GDM1 (cell line): ENCODE data around the gene TIGIT.
"Not testable (repeated sequence)": the region's sequence is repeated elsewhere in the genome, so short reads cannot be mapped to it uniquely, and the experiment has no call there.

Source experiments
- DNase-seq: peaks from one replicate; lab custom pipeline; 2025; lab: John Stamatoyannopoulos, UW

TIGIT gene

DNA sequence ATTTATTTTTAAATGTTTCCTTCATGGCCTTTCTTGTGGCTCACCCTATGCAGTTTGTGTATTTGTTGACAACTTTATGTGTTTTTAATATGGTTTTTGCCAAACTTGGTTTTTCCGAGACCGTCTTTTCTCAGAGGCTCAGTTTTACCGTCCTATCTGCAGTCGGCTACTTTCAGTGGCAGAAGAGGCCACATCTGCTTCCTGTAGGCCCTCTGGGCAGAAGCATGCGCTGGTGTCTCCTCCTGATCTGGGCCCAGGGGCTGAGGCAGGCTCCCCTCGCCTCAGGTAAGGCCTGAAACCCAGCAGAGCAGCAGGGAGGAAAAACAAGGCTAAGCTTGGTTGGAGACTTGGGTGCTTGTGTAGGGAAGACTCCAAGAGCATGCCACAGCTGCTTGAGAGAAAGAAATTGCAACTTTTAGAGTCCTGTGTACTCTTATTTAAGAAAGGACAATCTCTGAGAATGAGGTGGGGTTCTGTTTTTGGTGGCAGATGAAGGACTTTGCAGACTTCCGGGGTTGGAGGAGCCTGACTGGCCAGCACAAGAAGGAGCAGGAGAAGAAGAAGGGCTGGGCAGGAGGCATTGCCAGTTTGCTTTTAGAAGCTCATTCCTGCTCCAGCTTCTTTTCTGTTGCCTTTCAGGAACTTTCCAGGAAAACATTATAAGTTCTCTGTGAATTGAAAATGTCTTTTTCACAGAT is at the start of gene TIGIT:
TIGIT (plus strand) TSS at position 191 of the 698 bp plus-strand sequence; CDS start at position 225, 34 bp downstream.
- no peak for DNase-seq

DNA sequence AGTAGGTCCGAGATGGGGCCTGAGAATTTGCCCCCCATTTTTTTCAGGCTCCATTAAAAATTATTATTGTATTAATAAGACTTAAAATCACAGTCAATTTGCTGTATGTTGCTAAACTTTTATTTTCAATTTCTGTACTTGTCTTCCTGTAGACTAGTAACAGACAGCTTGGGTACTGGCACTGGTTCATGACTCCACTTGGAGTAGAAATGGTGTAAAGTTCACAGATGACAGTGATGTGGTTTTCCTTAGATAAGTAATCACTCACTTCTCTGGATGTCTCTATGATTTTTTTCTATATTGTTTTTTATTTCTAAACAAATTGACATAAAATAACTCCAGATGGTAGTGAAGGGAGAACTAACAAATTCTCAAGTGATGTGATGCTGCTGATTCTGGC is 40.9 kb upstream of the TIGIT start:
- no peak for DNase-seq

DNA sequence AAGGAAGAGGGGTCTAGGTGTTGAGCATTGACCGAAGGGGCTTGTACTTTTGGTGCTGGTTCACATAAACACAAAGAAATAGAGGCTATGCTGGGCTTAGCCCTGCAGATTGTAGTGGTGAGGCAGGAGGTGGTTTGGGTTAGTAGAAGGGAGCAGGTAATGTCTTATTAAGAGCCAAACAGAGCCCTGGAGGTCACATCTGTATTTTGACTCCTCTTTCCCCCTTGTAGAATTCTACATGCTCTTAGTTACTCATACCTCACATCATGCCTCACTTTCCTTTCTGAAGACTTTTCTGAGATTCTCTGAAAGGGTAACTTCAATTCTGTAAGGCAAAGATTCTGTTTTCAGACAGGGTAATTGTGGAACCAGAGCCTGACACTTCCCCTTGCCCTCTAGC is 40.3 kb upstream of the TIGIT start:
- DNase-seq, result no peak

DNA sequence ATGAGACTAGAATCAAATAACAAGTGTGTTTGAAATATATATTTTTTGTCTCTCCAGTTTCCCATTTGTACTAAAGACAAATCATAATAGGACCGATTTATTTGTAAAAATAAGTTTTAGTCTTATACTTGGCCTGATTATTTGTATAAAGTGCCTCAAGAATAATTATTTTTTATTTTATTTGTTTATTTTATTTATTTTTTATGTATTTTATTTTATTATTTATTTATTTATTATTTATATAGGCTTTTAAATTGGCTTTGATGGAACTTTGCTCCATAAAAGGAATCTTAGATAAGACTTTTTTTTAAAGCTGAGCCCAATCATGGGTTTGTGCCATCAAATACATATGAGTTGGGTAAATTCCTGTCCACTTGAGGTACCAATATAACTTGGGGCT is 34.3 kb upstream of the TIGIT start:
- DNase-seq, result no peak

DNA sequence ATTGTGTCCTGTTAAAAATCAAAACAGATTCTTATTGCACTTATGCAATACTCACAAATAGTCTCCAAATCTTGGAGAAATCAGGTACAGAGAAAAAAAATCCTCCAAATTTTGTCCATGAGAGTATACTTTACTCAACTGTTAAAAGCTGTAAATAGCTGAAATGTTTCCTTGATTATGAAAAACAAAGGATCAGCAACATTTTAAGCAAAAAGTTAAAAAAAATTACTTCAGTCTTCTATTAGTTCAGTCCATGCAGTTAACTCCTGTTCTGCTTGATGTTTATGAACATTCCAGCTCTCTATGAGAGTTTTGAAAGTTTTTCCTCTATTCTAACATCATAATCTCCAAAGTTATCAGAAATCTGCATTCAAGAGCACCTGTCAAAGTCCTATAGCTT is 33.7 kb upstream of the TIGIT start:
- no peak for DNase-seq

DNA sequence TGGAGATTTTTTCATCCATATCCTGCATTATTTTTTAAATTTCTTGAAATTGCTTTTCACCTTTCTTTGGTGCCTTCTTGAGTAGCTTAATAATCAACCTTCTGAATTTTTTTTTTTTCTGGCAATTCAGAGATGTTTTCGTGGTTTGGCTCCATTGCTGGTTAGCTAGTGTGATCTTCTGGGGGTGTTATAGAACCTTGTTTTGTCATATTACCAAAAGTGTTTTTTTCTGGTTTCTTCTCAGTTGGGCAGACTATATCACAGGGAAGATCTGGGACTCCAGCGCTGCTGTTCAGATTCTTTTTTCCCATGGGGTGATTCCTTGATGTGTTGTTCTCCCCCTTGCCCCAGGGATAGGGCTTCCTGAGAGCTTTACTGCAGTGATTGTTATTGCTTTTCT is 23.8 kb upstream of the TIGIT start:
- DNase-seq, result no peak

DNA sequence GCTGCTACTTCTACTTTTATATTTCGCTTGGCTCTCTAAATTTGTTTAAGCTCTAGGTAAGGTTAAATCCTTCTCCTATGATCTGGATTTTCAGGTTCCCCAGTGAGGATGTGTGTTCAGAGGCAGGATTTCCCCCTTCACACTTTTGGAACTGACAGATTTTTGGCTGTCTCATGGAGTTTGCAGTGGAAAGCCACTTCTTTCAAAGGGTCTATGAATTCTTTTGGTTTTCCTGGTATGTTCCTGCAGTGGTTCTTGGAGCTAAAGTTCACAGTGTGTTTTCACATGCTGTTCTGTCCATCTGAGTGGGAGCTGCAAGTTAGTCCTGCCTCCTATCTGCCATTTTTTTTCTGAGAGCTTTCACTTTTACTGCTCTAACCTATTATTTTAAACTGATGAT is 21.6 kb upstream of the TIGIT start:
- no peak for DNase-seq

DNA sequence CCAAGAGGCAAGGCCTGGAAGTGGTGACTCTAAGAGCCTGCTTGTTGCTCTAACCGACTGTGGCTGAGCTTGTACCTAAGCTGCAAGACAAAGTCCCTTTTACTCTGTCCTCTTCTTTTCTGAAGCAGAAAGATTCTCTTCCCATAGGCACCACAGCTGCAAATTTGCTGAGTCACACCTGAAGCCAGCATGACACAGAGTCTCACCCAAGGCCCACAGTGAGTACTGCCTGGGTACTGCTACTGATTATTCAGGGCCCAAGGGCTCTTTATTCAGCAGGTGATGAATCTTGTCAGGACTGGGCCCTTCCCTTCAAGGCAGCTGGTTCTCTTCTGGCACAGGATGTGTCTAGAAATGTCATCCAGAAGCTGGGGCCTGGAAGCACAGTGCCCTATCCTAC is 18.9 kb upstream of the TIGIT start:
- DNase-seq, result no peak

DNA sequence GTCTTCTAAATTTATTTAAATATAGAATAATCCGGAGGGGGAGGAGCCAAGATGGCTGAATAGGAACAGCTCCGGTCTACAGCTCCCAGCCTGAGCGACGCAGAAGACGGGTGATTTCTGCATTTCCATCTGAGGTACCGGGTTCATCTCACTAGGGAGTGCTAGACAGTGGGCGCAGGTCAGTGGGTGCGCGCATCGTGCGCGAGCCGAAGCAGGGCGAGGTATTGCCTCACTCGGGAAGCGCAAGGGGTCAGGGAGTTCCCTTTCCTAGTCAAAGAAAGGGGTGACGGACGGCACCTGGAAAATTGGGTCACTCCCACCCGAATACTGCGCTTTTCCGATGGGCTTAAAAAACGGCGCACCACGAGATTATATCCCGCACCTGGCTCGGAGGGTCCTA is 17.0 kb upstream of the TIGIT start:
- not testable (repeated sequence) for DNase-seq

DNA sequence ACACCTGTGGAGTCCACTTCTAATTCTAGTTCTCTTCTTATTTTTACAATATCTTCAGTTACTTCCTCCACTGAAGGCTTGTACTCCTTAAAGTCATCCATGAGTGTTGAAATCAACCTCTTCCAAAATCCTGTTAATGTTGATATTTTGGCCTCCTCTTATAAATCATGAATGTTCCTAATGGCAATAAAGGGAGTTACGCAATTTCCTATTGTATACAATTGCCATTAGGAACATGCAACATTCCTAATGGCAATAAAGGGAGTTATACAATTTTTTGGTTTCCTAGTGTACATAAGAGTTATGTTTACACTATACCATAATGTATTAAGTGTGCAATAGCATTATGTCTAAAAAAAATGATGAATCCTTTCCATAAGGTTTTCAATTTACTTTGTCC is 9.2 kb upstream of the TIGIT start:
- DNase-seq, result no peak

DNA sequence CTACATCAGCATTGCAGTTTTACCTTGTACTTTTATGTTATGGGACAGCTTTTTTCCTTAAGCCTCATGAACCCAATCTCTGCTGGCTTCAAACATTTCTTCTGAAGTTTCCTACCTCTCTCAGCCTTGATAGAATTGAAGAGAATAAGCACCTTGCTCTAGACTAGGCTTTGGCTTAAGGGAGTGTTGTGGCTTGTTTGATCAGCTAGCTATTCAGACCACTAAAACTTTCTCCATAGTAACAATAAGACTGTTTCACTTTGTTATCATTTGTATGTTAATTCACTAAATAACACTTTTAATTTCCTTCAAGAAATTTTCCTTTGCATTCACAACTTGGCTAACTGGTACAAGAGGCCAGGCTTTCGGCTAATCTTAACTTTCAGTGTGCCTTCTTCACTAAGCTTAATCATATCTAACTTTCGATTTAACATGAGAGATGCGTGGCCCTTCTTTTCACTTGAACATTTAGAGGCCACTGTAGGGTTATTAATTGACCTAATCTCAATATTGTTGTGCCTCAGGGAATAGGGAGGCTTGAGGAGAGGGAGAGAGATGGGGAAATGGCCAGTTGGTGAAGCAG is 8.1 kb upstream of the TIGIT start:
- no peak for DNase-seq

DNA sequence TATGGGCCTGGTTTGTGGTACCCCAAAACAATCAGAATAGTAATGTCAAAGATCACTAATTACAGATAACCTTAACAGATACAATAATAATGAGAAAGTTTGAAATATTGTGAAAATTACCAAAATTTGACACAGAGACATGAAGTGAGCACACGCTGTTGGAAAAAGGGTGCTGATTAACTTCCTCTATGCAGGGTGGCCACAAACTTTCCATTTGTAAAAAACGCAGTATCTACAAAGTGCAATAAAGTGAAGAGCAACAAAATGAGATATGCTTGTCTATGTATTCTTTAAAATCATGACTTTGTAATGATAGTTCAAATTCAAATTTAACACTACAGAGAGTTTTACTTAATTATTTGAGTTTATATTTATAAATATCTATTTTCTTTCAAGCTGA is 7.6 kb upstream of the TIGIT start:
- DNase-seq, result no peak

DNA sequence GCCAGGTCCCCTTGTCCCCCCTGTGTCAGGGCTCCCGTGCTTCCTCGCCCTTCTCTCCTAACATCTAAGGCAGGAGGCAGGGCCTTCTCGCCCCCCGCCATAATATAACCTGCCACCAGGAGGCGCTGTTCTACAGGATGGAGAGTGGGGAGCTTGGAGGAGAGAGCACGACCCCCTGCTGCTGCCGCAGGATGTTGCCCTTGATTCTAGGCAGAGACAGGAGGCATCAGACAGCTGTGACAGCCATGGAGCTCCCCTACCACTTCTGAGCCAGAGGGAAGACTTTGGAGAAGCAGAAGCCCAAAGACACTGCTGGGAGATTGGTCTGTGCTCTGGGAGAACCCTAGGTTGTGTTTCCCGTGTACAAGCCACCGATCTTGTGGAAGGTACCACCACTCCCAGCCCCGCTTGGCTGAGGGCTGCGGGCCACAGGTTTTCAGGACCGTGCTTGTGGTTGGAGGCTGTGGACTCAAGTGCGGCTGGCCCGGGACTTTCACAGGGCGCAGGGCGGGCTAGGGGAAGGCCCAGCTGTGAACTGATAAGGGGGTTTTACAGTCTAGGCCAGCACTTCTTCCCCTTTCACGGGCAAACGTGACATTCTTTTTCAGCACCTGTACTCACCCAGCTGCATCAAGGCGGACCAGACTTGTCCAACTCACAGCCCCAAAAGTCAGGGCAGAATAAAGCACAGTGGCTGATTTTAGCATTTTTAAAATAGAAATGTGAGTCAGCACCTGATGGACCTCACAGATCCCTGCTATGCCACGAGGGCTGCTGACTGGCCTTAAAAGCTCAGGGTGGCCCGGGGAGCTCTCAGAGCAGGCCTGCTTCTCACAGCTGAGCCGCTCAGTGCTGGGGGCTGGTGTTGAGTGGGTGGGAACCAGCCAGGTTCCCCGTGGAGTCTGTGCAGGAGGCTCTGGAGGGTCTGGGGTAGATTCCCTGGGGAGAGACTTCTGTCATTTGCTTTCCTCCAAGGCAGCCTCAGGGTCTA is 2.6 kb upstream of the TIGIT start:
- DNase-seq, result peak; percentile 13

DNA sequence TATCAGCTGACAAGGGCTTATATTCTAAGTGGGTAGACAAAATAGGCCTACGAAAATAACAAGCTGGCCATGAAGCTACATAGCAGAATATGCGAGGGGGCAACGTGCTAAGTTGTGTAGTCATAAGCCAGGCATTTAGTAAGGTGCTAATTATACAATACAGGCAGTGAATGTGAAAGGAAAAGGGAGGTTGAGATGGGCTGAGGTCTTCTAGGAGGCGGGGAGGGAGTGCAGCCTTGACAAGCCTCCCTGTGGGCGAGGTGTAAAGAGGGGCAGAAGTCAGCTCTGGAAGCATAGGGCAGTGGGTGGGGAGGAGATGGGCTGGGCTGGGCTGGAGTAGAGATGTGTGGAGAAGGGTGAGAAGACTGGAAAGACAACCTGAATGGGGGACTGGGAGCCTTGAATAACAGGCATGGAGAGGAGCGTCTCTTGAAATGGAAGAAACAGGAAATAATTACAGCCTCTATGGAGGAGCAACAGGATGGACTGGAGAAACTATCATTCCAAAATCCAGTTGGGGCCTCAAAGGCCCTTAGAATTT is 1.2 kb downstream of the TIGIT start:
- no peak for DNase-seq

DNA sequence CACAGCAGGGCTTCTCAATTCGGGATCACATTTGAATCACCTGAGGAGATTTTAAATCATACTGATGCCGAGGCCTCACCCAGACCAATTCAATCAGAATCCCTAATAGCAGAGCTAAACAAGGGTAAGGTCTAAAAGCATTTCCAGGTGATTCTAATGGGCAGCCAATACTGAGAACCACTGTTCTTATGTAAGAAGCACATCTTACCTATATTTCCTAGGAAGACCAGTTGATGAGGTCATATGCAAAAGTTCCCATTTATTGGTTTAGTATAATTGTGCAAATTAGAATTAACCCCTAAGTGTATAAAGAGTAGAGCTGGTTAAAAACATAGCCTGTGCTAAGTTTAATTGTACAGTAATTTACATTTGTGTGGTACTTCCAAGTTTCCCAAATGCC is 2.1 kb downstream of the TIGIT start:
- no peak for DNase-seq

DNA sequence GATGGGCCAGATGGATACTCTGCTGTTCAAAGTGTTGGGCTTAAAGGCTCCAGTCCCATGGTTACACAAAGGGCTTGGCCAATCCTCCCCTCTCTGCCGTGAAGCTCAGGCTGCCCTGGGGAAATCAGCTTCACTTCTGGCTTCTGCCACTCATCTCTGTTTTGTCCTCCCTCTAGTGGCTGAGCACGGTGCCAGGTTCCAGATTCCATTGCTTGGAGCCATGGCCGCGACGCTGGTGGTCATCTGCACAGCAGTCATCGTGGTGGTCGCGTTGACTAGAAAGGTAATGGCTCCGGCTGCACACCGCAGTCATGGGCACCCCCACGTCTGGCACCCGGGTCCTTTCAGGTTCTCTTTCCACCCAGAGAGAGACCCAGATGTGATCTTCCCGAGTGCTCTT is 5.6 kb downstream of the TIGIT start:
- no peak for DNase-seq

DNA sequence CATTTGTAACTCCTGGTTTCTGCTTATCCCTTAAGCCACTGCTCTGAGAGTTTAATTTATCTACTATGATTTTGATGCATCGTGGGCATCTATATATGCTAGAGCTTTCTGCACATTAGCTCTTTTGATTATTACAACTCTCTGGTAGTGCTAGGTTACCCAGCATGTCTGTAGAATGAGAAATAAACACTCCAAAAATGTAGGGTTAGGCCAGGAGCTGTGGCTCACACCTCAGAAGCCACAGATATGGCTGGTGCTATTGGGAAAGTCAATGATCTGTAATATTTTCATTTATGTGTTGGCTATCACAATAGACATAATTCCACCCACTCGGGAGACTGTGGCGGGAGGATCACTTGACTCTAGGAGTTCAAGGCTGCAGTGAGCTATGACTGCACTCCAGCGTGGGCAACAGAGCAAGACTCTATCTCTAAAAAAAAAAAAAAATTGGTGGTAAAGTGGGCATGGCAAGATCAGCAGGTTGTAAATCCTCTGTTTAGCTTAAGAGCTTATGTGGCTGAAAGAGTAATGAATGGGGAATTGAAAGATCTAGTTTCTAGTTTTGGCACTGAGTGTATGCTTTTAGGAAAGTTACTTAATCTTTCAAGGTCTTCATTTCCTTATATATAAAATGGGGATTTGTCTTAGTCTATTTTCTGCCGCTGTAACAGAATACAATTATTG is 6.3 kb downstream of the TIGIT start:
- no peak for DNase-seq

DNA sequence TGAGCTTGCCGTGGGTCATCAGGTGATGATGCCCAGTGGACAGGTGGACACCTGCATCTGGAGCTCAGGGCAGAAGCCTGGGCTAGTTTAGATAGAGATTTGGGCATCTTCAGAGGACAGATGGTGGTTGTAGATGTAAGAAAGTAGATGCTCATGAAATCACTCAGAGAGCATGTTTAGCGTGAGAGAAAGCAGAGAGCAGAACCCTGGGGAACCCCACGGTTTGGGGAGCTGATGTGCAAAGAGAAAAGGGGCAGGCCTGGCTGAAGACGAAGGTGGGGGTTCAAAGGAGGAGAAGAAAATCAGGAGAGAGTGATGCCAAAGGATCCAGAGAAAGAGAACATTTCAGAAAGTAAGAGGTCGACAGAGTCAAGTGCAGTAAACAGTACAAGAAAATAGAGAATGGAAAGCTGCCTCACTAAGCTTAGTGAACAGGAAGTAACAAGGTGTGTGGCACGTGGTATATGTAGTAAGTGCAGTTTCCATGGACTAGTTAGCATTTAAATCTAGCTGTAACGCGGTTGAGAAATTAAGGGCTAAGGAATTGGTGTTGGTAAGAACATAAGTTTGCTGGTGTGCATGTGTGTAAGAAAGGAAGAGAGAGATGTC is 13.5 kb downstream of the TIGIT start:
- no peak for DNase-seq

DNA sequence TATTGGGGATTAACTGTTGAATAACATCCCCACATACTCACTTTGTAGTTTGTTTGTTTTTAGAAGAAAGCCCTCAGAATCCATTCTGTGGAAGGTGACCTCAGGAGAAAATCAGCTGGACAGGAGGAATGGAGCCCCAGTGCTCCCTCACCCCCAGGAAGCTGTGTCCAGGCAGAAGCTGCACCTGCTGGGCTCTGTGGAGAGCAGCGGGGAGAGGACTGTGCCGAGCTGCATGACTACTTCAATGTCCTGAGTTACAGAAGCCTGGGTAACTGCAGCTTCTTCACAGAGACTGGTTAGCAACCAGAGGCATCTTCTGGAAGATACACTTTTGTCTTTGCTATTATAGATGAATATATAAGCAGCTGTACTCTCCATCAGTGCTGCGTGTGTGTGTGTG is 14.0 kb downstream of the TIGIT start:
- DNase-seq, result no peak

DNA sequence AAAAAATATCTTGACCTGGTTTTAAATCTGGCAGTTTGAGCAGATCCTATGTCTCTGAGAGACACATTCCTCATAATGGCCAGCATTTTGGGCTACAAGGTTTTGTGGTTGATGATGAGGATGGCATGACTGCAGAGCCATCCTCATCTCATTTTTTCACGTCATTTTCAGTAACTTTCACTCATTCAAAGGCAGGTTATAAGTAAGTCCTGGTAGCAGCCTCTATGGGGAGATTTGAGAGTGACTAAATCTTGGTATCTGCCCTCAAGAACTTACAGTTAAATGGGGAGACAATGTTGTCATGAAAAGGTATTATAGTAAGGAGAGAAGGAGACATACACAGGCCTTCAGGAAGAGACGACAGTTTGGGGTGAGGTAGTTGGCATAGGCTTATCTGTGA is 14.5 kb downstream of the TIGIT start:
- no peak for DNase-seq

DNA sequence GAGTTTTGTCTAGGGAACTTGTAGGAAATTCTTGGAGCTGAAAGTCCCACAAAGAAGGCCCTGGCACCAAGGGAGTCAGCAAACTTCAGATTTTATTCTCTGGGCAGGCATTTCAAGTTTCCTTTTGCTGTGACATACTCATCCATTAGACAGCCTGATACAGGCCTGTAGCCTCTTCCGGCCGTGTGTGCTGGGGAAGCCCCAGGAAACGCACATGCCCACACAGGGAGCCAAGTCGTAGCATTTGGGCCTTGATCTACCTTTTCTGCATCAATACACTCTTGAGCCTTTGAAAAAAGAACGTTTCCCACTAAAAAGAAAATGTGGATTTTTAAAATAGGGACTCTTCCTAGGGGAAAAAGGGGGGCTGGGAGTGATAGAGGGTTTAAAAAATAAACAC is 15.0 kb downstream of the TIGIT start:
- no peak for DNase-seq

DNA sequence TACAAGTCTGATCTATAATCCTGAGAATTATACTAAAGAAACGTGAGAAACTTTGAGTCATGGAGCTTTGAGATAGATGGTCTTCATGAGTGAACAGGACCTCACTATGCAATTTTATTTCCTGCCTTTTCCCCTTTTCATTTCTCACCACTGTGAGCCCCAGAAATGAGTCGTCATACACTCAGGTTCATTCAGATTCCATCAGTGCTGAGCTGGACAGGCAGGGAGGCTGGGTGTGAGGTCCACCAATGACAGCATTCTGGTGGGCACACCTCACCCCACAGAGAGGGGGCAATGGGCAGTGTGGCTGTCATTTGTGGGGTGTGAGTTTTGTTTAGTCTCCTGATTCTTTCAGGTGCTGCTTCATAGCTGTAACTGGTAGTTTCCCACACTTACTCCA is 16.9 kb downstream of the TIGIT start:
- DNase-seq, result no peak
